Stimulated activated CD8-positive, alpha-beta memory T cell treated with anti-CD3 and anti-CD28 coated beads, Interleukin-12 subunit alpha, Interleukin-12 subunit beta, amount 100 ng/mL, for 4 hours (primary cell): Measurements from ENCODE around the gene PGAP6.

Source experiments
- DNase-seq: peaks from one replicate; pipeline ENCODE4 v3.0.0-alpha.2; 2020; ENCODE audit warnings: low read depth

The PGAP6 gene

GRCh38 chr16:324451-325334 is 57.1 kb downstream of the PGAP6 start:
- DNase-seq, result peak; percentile 48

DNA sequence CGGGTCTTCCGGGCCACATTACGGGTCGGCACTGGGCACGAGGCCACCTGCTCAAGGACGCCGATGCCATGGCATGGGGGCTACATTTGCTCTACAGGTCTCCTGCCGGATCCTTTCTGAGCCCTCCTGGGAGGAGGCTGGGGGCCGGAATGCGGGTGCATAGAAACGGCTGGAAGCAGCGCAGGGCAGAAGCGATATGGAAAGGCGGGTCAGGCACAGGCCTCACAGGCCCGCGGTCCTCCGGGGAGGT is 57.7 kb downstream of the PGAP6 start:
- no peak for DNase-seq

GRCh38 chr16:322476-323143 is 59.2 kb downstream of the PGAP6 start:
- no peak for DNase-seq

DNA sequence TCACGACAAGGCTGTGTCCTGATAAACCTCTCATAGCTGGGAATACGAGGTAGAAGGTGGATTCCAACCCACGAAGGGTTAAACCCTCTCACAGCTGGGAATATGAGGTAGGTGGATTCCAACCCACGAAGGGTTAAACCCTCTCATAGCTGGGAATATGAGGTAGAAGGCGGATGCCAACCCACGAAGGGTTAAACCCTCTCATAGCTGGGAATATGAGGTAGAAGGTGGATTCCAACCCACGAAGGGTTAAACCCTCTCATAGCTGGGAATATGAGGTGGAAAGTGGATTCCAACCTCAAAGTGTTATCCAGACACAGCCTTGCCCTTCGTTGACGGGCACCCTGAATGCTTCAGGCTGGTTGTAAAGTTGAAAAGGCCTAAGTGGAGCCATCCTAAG is 60.2 kb downstream of the PGAP6 start:
- DNase-seq, result no peak
